C1 segment of cervical spinal cord (tissue), 14 donors: ENCODE measurements around the gene FUT2.
"Not testable (repeated sequence)": the region's sequence is repeated elsewhere in the genome, so short reads cannot be mapped to it uniquely, and the experiment has no call there.

Source experiments
- DNase-seq, 14 donors: peaks; one replicate each; lab custom pipeline; 2025; lab: John Stamatoyannopoulos, UW

Gene FUT2

GRCh38 chr19:48695743-48696352 is at the start of gene FUT2:
FUT2 (plus strand) TSS chr19:48695971; CDS start chr19:48702957, 6,986 bp downstream.
- peak in 1 of 14 donors; percentile 63 for DNase-seq

DNA sequence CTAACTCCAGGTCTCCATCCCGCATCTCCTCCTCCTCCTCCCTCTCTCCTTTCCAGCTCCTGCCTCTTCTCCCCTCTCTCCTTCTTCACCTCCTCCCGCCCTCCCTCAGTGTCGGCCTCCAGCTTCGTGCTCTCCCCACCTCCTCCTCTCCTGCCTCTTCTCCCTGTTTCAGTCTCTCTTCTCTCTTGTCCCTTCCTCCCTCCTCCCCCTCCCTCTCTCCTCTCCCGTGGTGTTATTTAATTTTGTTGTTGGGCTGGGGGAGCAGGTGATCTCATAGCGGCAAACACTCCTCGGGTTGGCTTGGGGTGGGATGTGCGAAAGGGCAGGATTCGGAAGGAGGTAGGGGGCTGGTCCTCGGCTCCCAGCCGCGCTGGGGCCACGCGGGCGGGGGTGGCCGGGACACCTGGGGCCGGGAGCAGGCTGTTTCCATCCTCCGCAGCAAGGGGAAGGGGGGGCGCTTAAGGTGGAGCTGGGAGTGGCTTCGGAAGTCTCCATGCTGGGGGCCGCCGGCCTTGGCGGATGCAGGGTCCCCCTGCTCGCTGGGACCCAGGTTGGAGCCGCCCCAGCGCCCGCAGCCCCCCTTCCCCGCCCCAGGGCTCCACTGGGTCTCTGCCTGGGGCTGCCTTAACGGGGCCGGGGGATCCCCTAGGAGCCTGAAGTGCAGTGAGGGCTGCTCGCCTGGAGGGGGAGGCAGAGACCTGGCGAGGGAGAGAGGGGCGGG is 49.6 kb upstream of the FUT2 start, which contains the start of gene CA11:
TSS of gene CA11 (minus strand) at position 187 of the 721 bp plus-strand sequence. CDS start 555 bp downstream, outside the sequence.
- peak; percentile 66 to 97 (median 92) for DNase-seq

DNA sequence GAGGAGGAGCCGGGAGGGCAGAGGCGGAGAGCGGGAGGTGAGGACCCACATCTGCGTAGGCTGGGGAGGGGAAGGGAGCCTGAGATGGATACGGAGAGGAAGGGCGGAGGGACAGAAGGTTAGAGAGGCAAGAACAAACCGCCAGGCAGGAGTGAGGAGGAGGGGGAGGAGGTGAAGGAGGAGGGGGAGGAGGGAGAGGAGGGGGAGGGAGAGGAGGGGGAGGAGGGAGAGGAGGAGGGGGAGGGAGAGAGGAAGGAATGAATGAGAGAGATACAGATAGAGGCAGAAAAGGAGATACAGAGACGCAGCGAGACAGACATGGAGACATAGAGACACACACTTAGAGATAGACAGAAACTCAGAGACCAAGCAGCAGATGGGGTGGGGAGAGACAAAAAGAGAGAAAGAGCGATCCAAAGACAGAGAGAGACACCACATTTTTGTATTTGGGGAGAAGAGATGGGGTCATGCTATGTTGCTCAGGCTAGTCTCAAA is 49.0 kb upstream of the FUT2 start:
- DNase-seq = no peak

DNA sequence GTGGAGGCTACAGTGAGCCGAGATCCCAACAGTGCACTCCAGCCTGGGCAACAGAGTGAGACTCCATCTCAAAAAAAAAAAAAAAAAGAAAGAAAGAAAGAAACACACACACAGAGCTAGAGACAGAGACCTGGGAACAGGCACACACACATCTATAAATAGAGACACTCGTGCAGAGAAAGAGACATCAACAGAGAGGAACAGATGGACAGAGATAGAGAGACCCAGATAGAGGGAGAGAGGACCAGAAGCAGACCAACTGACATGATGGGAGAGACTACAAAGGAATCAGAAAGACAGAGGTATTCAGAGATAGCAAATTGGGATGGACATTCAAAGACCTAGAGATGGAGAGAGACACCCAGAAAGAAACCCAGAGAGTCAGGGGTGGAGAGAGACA is 47.6 kb upstream of the FUT2 start:
- DNase-seq = peak in 1 of 14 donors; percentile 80

DNA sequence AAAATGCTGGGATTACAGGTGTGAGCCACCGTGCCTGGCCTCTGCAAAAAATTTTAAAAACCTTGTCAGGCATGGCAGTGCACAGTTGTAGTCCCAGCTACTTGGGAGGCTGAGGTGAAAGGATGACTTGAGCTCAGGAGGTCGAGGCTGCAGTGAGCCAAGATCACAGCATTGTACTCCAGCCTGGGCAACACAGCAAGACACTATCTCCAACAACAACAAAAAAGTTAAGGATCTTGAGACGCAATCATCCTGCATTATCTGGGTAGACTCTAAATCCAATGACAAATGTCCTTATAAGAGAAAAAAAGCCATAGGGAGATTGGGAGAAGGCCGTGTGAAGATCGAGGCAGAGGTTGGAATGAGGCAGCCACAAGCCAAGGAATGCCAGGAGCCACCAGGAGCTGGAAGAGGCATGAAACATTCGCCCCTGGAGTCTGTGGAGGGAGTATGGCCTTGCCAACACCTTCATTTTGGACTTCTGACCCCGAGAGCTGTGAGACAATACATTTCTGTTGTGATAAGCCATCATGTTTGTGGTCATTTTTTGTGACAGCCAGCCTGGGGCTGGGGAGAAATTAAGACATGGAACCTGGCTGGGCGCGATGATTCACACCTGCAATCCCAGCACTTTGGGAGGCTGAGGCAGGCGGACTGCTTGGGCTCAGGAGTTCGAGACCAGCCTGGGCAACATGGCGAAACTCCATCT is 44.6 kb upstream of the FUT2 start:
- DNase-seq = no peak

GRCh38 chr19:48651683-48652048 is 44.1 kb upstream of the FUT2 start:
- DNase-seq = no peak

DNA sequence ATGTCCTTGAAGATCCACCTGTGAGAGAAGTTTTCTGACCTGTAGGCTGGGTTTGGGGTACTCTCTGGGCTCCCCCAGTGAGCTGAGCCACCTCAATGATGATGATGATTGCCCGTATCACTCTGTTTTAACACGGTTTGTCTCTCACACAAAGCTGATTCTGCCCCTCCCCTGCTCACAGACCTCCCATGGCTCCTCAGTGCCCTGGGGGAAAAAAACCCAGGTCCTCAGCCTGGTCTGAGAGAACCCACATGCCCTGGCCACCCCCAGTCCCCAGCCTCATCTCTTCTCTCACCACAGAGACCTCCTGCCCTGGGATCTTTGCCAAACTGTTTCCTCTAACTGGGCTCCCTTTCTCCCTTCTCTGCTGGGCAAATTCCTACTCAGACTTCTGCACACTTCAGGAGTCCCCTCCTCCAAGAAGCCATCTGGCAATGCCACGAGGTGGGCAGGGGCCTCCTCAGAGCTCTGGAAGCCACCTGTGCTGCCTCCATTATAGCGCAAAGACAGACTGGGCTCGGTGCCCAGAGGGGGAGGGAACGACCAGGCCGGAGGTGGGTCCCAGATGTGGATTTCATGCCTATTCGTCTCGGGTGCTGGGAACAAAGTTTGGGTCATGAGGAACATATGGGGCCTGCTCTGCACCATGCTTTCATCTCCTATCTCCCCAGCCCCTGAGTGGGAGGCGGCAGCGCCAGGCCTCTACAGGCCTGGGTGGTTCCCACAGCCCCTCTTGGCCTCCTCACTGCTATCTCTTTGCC is 41.3 kb upstream of the FUT2 start:
- no peak for DNase-seq

DNA sequence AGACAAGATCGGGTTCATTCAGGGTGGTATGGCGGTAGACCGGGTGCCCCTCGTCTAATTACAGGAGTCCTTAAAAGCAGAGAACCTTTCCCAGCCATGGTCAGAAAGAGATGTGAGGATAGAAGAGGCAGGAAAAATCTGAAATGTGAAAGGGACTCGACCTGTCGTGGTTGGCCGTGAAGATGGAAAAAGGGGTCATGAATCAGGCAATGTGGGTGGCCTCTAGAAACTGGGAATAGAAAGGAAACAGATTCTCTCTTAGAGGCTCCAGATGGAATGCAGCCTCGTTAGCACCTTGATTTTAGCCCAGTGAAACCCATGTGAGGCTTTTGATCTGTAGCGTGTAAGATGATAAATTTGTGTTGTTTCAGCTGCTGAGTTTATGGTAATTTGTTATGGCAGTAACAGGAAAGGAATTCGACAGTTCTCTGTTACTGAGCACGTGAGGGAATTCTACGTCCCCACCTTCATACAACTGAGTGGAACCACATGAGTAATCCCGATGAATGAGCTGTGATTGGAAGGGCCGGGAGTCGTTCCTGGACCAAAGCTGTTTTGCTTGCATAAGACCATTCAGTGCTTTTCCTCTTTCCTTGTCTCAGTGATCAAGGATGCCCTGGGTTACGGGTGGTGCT is 38.8 kb upstream of the FUT2 start:
- DNase-seq = no peak

- not testable (repeated sequence) for DNase-seq
These were observed 37.9 kb upstream of the FUT2 start for GRCh38 chr19:48657828-48658227.

GRCh38 chr19:48658483-48658882 is 37.3 kb upstream of the FUT2 start:
- no peak for DNase-seq

DNA sequence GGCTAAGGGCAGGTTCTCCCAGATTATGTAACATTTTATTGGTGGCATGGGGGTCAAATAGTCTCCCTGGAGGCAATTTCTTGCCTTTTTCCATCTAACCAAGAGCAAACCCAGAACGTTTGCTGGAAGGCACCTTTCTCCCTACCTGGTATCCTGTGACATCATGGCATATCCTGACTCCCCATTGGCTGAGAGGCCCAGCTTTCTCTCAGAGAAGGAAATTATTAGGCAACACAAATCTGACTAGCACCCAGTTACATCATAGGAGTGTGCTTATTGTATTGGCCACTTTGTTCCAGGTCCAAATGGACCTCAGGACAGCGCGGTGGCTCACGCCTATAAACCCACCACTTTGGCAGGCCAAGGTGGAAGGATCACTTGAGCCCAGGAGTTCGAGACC is 36.0 kb upstream of the FUT2 start:
- DNase-seq = no peak

DNA sequence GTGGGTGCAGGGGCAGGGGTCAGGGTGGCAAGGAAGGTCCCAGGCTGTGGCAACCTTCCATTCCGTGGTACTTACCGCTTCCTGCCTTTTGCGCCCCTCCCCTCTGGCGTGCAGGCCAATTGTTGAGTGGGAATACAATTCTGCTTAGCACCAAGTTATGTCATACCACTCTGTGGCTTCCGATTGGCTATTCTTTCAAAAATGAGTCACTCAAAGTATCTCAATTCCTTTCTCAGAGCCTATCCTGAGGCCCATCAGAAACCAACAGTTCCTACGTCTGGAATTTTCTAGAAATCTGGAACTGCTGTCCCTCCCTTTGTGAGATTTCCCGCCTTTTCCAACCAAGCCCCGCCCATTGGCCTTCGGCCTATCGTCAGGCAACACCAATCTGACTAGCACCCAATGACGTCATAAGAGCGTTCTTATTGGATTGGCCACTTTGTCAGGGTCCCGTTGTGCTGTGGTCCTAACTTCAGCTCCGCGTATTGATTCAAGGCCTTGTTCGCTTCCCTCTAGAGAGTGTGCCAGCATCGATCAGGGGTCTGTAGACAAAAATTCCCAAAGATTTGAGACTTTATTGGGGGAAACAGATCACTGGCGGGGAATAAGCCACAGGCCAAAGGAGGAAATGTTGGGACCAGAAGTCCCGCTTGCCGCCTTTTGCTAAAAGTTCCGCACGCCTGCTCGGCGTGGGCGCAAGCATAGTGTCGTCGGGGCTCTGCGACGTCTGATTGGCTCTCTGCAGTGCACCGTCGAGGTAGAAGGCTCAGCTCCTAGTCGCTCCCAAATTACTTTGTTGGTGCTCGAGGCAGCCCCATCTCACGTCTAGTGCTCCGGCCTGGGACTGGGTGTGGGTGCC is 34.7 kb upstream of the FUT2 start:
- DNase-seq = peak in 12 of 14 donors; percentile 35 to 82 (median 64)

DNA sequence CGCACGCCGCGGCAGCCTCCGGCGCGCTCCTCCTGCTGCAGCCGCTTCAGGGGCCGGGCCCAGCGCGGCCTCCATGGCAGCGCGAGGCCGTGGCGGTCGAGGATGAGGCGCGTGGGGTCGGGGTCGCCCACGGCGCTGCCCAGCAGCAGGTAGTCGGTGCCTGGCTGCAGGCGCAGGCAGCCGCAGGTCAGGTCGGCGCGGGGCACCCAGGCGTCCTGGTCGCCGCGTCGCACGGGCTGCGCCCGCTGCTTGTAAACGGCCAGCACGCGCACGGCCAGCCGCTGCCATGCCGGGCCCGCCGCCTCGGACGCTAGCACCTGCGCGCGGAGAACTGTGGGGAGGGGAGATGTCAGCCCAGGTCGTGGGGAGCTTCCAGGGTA is 34.1 kb upstream of the FUT2 start:
- DNase-seq = no peak

GRCh38 chr19:48663667-48664066 is 32.1 kb upstream of the FUT2 start:
- DNase-seq = no peak

DNA sequence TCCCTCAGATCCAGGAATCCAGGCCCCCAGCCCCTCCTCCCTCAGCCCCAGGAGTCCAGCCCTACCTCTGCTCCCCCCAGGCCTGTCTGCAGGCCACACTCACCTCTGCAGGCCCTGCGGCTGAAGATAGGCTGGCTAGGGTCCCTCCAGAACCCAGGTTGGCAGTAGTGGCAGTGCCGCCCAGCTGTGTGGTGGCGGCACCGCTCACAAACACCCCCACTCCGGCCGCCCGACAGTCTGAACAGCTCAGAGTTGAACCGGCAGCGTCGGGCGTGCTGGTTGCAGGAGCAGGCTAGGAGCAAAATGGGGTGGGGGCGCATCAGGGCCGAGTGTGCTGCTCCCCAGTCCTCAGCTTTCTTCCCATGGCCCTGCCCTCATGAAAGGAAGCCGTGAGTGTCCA is 31.3 kb upstream of the FUT2 start:
- no peak for DNase-seq

DNA sequence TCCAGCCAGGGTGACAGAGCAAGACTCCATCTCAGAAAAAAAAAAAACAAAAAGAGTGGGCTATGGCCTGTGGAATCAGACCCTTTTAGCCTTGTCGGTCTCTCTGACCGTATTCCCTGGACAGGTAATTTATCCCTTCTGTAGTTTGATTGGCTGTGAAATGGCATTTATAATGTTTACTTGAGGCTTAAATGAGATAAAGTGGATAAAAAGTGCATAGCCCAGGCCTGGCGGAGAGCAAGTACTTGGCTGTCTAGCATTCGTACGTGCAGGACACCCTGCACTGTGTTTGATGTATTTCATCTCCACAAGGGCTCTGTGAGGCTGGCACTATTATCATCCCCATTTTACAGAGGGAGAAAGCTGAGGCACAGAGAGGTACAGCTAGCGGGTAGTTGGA is 30.0 kb upstream of the FUT2 start:
- DNase-seq = no peak

DNA sequence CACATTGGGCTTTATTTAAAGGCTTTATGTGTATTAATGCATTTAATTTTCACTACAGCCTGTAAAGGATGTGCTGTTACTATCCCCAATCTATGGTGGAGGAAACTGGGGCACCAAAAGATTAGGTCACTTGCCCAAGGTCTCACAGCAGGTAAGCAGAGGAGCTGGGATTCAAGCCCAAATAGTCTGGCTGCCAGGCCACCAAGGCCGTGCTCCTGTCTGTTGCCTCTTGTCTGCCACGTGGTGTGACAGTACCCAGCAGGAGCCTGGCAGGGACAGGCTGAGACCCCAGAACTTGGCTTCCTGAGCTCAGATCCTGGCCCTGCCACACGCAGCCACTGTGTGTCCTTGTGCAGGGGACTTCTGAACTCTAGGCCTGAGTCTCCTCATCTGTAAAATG is 27.4 kb upstream of the FUT2 start:
- peak in 1 of 14 donors; percentile 36 for DNase-seq

DNA sequence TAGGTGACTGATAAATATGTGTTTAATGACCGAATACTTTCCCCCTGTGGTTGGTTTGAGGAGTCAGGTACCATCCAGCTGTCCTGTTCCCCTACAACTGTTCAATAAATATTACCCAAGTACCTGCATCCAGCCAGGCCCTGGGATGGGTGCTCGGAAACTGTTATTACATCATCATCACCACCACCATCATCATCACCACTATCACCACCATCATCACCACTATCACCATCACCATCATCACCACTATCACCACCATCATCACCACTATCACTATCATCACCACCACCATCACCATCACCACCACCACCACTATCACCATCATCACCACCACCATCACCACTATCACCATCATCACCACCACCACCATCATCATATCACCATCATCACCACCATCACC is 27.0 kb upstream of the FUT2 start:
- no peak for DNase-seq

- DNase-seq = no peak
These were observed 25.7 kb upstream of the FUT2 start for GRCh38 chr19:48669903-48670668.
